Heart right ventricle (tissue), 16 donors: ENCODE results near the gene ACTN3. TPM values are rescaled to one million over a fixed set of nuclear protein-coding genes. Genes with fewer than 3 reads are reported as not detected.
A peak's percentile ranks its signal among the peaks of the same experiment; 100 is the strongest.

Source experiments
- ATAC-seq, 8 donors: fragments of 200-7000 bp; cut with Tn5 transposase; one replicate each; pipeline ENCODE4 v1.9.1; 2020; ENCODE audit warnings: mild to moderate bottlenecking in 8 of 8, moderate library complexity in 8 of 8, moderate number of reproducible peaks in 1 of 8
- DNase-seq, 2 donors: peaks; one replicate each; pipeline ENCODE4 v3.0.0-alpha.2; 2020
- H3K27ac ChIP-seq, 10 donors: fragments of 200-600 bp; sonication (generic) in 2 of 10; one replicate each; pipeline versions ENCODE4 v1.5.0 to v1.8.0; 2020 to 2022; ENCODE audit warnings: mild to moderate bottlenecking in 3 of 10
- H3K27me3 ChIP-seq, 7 donors: fragments of 200-600 bp; one replicate each; pipeline ENCODE4 v1.8.0; 2021 to 2022; ENCODE audit warnings: mild to moderate bottlenecking in 2 of 7
- H3K36me3 ChIP-seq, 9 donors: fragments of 200-600 bp; sonication (generic) in 1 of 9; one replicate each; pipeline versions ENCODE4 v1.5.0 to v1.8.0; 2020 to 2022; ENCODE audit warnings: mild to moderate bottlenecking in 2 of 9
- H3K4me1 ChIP-seq, 9 donors: fragments of 200-600 bp; sonication (generic) in 1 of 9; one replicate each; pipeline versions ENCODE4 v1.5.0 to v1.8.0; 2020 to 2022; ENCODE audit warnings: mild to moderate bottlenecking in 4 of 9
- H3K4me3 ChIP-seq, 10 donors: fragments of 200-600 bp; sonication (generic) in 2 of 10; one replicate each; pipeline versions ENCODE4 v1.5.0 to v1.8.0; 2020 to 2022; ENCODE audit warnings: mild to moderate bottlenecking in 7 of 10, moderate library complexity in 2 of 10
- H3K9me3 ChIP-seq, 11 donors: fragments of 200-600 bp in 10 of 11; sonication (generic) in 2 of 11; one replicate each; pipeline versions ENCODE4 v1.5.0 to v1.8.0; 2013 to 2022; ENCODE audit warnings: mild to moderate bottlenecking in 2 of 11, control low read depth in 1 of 11, moderate library complexity in 1 of 11
- WGBS, 2 donors: extraction: QIAGEN DNeasy Blood & Tissue Kit; methylation state at CpG; one replicate each; pipeline ENCODE4 v1.1.7; 2013; ENCODE audit warnings: inconsistent platforms in 1 of 2; 5-methylcytosine and 5-hydroxymethylcytosine counted together
- intact Hi-C, 10 donors: fragments of 100-400 bp; cut with DNase I; formaldehyde crosslinking; loops; one replicate each; pipeline versions ENCODE4 v1.11.1 to v1.14.2; 2022
- polyA plus RNA-seq, 2 donors: library from polyadenylated mRNA; stranded (reverse); fragments of 200-250 nt; gene quantifications; one replicate each; pipeline ENCODE4 v1.2.3, GENCODE V29; 2013
- total RNA-seq, 10 donors: library from RNA; stranded (reverse); fragmentation: NEBNext Ultra II Directional in 3 of 10; extraction: Animal tissue kit (Norgen Biotek cat#: 25700) in 3 of 10; gene quantifications; one replicate each; pipeline versions ENCODE4 v1.2.1 to v1.2.4, GENCODE V29; 2021 to 2023
- TF ChIP-seq, protein P1 (sequence below), 9 donors: fragments of 200-600 bp; sonication (generic) in 2 of 9; IDR thresholded peaks; one replicate each; pipeline versions ENCODE4 v1.5.0 to v1.8.0; 2021 to 2022; ENCODE audit warnings: antibody characterized with exemption in 9 of 9, mild to moderate bottlenecking in 5 of 9, moderate library complexity in 1 of 9
- donor health status: Arrhythmogenic right ventricular cardiomyopathy.
- donor health status: ischemic (EF 13 %, LVEDD 7.1; RV severe dilation, severe dysfunction).
- donor health status: healthy with polysubstance abuse.
- donor health status: DM: no; HTN: yes; CAD: no.
- donor health status: DM: no; HTN: no; CAD: no.
- donor health status: ischemic (EF 25% LVEDD 6.9; RV normal size, moderate dysfunction).
- donor health status: ischemic (EF 25% LVEDD 5.7; RV mildly dilated, moderate dysfunction).
- donor health status: healthy.
- donor health status: DM: yes; HTN: yes; CAD: no.
- donor health status: Ischemic cardiomyopathy.
- donor health status: ischemic (EF 35%, LVEDD 5.7; RV mildly dilated, moderate dysfunction).
- donor health status: nonischemic (EF 11% LVEDD 7.7; RV severe dilation, severe dysfunction).
- donor health status: DM: yes; HTN: yes; CAD: no.
- donor health status: PGD.
- donor health status: ischemic (EF 29% LVEDD 5.4; RV normal size, mild dysfunction).
- donor health status: nonischemic (EF 23%, LVEDD 6.1; RV moderate dilation, normal function).

Gene ACTN3
- total and polyA plus RNA-seq, 12 donors = 0.03 to 0.24 TPM; not detected in 10

DNA sequence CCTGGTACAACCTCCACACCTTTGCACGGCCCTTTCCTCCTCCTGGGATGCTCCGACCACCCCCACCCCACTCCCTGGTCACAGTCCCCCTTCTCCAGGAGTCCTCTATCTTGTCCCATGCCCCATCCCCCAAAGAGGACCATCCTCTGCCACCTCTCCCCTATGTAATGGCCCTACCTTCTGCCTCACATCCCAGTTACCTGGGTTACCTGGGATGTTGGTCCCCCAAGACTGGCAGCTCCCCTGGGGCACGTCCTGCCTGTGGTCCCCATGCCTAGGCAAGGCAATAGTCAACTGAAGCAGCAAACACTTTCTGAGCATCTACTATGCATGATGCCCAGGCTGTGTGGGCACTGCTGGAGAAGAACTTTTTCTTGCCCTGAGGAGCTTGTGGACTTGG lies 8.7 kb downstream of the ACTN3 start:
- Histone ChIP-seq H3K4me3 (no peak overlapping the region), H3K4me1 (peaks cover 4 to 9% (median 7%) of the 10 kb centered on the region in 9 donors), H3K27me3 (peaks cover 0 to 30% (median 16%) of the 10 kb centered on the region in 7 donors), H3K36me3 (no peaks in the 10 kb centered on the region), H3K9me3 (no peaks in the 10 kb centered on the region), H3K27ac (no peak overlapping the region)
- TF ChIP-seq, protein P1, sequence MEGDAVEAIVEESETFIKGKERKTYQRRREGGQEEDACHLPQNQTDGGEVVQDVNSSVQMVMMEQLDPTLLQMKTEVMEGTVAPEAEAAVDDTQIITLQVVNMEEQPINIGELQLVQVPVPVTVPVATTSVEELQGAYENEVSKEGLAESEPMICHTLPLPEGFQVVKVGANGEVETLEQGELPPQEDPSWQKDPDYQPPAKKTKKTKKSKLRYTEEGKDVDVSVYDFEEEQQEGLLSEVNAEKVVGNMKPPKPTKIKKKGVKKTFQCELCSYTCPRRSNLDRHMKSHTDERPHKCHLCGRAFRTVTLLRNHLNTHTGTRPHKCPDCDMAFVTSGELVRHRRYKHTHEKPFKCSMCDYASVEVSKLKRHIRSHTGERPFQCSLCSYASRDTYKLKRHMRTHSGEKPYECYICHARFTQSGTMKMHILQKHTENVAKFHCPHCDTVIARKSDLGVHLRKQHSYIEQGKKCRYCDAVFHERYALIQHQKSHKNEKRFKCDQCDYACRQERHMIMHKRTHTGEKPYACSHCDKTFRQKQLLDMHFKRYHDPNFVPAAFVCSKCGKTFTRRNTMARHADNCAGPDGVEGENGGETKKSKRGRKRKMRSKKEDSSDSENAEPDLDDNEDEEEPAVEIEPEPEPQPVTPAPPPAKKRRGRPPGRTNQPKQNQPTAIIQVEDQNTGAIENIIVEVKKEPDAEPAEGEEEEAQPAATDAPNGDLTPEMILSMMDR (IDR thresholded peaks at IDR 0.05) = no peak
- no peak for DNase-seq
- ATAC-seq = no peak
- 52 to 67% methylated on average over 3 of the region's 3 CpGs for WGBS, 2 donors
- intact Hi-C loops = no loop called here

DNA sequence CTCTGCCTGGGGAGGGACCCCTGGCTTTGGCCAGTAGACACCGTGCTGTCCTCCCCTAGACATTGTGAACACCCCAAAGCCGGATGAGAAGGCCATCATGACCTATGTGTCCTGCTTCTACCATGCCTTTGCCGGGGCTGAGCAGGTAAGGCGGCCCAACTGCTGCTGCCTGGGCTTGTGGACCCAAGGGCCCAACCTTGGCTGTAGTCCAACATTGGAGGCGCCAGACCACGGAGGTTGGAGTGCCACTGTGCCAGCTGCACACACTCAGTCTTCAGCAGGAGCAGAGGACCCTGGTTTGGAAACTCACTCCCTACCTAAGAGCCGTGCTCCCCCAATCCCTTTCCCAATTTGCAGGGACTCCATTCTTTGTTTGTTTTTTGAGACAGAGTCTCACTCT lies 9.4 kb downstream of the ACTN3 start:
- H3K36me3 ChIP-seq = no peaks in the 10 kb centered on the region
- 77 to 81% methylated on average over 7 of the region's 7 CpGs for WGBS, 2 donors
- intact Hi-C loops = no loop called here

DNA sequence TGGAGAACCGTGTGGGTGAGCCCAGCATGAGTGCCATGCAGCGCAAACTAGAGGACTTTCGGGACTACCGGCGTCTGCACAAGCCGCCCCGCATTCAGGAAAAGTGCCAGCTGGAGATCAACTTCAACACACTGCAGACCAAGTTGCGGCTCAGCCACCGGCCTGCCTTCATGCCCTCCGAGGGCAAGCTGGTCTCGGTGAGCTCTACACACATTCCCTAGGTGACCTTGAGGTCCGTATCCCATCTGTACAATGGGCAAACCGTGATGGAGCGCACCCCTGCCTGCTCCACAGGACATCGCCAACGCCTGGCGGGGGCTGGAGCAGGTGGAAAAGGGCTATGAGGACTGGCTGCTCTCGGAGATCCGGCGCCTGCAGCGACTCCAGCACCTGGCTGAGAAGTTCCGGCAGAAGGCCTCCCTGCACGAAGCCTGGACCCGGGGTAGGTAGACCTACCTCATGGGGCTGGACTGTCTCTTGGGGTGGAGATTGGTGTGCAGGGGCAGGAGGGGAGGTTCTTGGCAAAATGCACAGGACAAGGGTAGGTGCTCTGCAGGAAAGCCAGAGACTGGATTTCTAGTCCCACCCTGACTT lies 11.1 kb downstream of the ACTN3 start:
- 91 to 92% methylated on average over 24 of the region's 24 CpGs for WGBS, 2 donors

More for the DNA sequence above, 9.4 kb downstream of the ACTN3 start:
- H3K27me3 ChIP-seq = peaks cover 0 to 30% (median 16%) of the 10 kb centered on the region in 7 donors
- no peaks in the 10 kb centered on the region for H3K9me3 ChIP-seq
- DNase-seq (no peak), ATAC-seq (peak in 1 of 8 donors; percentile 6)
- H3K27ac ChIP-seq = no peak overlapping the region
- peaks cover 4 to 9% (median 7%) of the 10 kb centered on the region in 9 donors for H3K4me1 ChIP-seq
- TF ChIP-seq, protein P1 (IDR thresholded peaks at IDR 0.05) = no peak
- no peak overlapping the region for H3K4me3 ChIP-seq

DNA sequence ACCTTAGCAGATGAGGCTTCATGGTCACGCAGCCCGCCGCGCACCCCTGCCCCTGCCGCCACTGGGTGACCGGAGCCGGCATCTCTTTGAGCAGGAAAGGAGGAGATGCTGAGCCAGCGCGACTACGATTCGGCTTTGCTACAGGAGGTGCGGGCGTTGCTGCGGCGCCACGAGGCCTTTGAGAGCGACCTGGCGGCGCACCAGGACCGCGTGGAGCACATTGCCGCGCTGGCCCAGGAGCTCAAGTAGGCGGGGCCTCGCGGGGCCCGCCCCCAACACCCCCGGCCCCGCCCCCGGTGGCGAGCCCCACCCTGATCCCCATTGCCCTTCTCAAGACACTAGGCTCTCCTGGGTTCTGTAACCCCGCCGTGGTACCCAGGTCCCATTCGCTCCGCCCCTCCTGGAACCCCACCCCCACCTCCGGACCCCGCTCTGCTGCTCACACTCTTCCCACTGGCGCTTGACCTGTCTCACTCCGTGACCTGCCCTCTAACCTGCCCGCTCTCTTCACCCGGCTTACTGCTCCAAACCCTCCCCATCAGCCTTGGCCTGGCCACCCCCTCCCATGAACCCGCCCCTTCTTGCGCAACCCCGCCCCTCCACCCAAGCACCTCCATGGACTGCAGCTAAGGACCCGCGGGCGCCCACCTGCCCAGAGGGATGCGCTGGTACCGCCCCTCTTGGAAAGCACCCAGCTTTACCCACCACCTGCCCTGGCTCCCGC lies 12.6 kb downstream of the ACTN3 start:
- TF ChIP-seq, protein P1 (IDR thresholded peaks at IDR 0.05) = no peak
- DNase-seq (peak in 1 of 2 donors; percentile 41), ATAC-seq (peak in 4 of 8 donors; percentile 23 to 43 (median 33))
- Histone ChIP-seq H3K9me3 (no peaks in the 10 kb centered on the region), H3K36me3 (peaks cover 0 to 16% (median 0%) of the 10 kb centered on the region in 9 donors), H3K27ac (no peak overlapping the region), H3K4me1 (peaks cover 4 to 9% (median 7%) of the 10 kb centered on the region in 9 donors), H3K27me3 (peaks cover 0 to 30% (median 16%) of the 10 kb centered on the region in 7 donors), H3K4me3 (peak overlapping the region in 1 of 10 donors; percentile 11)
- WGBS, 2 donors = 8% methylated on average over 49 to 50 of the region's 50 CpGs
- intact Hi-C loops = no loop called here

More for the DNA sequence above, 11.1 kb downstream of the ACTN3 start:
- H3K4me1 ChIP-seq = peaks cover 4 to 9% (median 7%) of the 10 kb centered on the region in 9 donors
- intact Hi-C loops = no loop called here
- TF ChIP-seq, protein P1 (IDR thresholded peaks at IDR 0.05) = no peak
- peaks cover 0 to 6% (median 0%) of the 10 kb centered on the region in 9 donors for H3K36me3 ChIP-seq
- ATAC-seq (no peak), DNase-seq (no peak)
- peaks cover 0 to 30% (median 16%) of the 10 kb centered on the region in 7 donors for H3K27me3 ChIP-seq
- no peak overlapping the region for H3K4me3 ChIP-seq
- no peaks in the 10 kb centered on the region for H3K9me3 ChIP-seq
- no peak overlapping the region for H3K27ac ChIP-seq
